Endodermal cell (in vitro differentiated cells): ENCODE measurements around the gene STAT3. TPM values are rescaled to one million over a fixed set of nuclear protein-coding genes. Genes with fewer than 3 reads are reported as not detected.

Experiments used
- DNase-seq: peaks from one replicate; pipeline ENCODE4 v3.0.0-alpha.2; 2017
- H3K27ac ChIP-seq: 2 replicates; pipeline ENCODE4 v1.5.1; 2013; ENCODE audit warnings: mild to moderate bottlenecking, low read depth, low read length, moderate library complexity
- H3K27me3 ChIP-seq: 2 replicates; pipeline ENCODE4 v1.6.1; 2013; ENCODE audit warnings: mild to moderate bottlenecking, low read length, moderate library complexity; ENCODE audit not compliant: insufficient read depth, control insufficient read depth, poor library complexity, severe bottlenecking
- H3K36me3 ChIP-seq: 2 replicates; pipeline ENCODE4 v1.7.0; 2013; ENCODE audit warnings: mild to moderate bottlenecking, low read length, moderate library complexity; ENCODE audit not compliant: control insufficient read depth, insufficient read depth
- H3K4me1 ChIP-seq: one replicate; pipeline ENCODE4 v1.7.0; 2013; ENCODE audit warnings: low read length; ENCODE audit not compliant: control insufficient read depth, insufficient read depth
- H3K4me3 ChIP-seq: 2 replicates; pipeline ENCODE4 v1.5.1; 2013; ENCODE audit warnings: mild to moderate bottlenecking, low read length, moderate library complexity
- H3K9ac ChIP-seq: 2 replicates; pipeline ENCODE4 v1.6.1; 2013; ENCODE audit warnings: mild to moderate bottlenecking, low read length, moderate library complexity; ENCODE audit not compliant: poor library complexity, severe bottlenecking; ENCODE audit errors: extremely low read depth
- H3K9me3 ChIP-seq: 2 replicates; pipeline ENCODE4 v1.6.1; 2013; ENCODE audit warnings: mild to moderate bottlenecking, low read length, moderate library complexity; ENCODE audit not compliant: control insufficient read depth
- H3K27ac Mint-ChIP-seq: 2 replicates; pipeline ENCODE4 v1.8.0; 2020; ENCODE audit warnings: mixed read lengths
- H3K27me3 Mint-ChIP-seq: 2 replicates; pipeline ENCODE4 v1.8.0; 2021; ENCODE audit warnings: mild to moderate bottlenecking, mixed read lengths; ENCODE audit not compliant: insufficient read depth
- H3K36me3 Mint-ChIP-seq: 2 replicates; pipeline ENCODE4 v1.8.0; 2020; ENCODE audit warnings: low read depth, mixed read lengths
- H3K4me1 Mint-ChIP-seq: 2 replicates; pipeline ENCODE4 v1.8.0; 2020; ENCODE audit warnings: mixed read lengths
- H3K4me3 Mint-ChIP-seq: 2 replicates; pipeline ENCODE4 v1.8.0; 2020; ENCODE audit warnings: mild to moderate bottlenecking, moderate library complexity, mixed read lengths
- H3K9me3 Mint-ChIP-seq: 2 replicates; pipeline ENCODE4 v1.8.0; 2020; ENCODE audit warnings: mild to moderate bottlenecking, mixed read lengths
- CTCF ChIP-seq: fragments of 200-600 bp; sonication (generic); conservative IDR thresholded peaks from 2 replicates; pipeline ENCODE4 v1.5.0; 2021; ENCODE audit warnings: antibody characterized with exemption, mild to moderate bottlenecking
- WGBS, 2 experiments: methylation state at CpG; one replicate each; pipeline versions ENCODE4 v1.1.5 to v1.1.7; 2013; ENCODE audit warnings: missing lambda C conversion rate in 2 of 2, mixed read lengths in 1 of 2; ENCODE audit not compliant: insufficient coverage in 1 of 2, insufficient read length in 1 of 2; 5-methylcytosine and 5-hydroxymethylcytosine counted together
- total RNA-seq, 2 donors: library from RNA; stranded (reverse); fragmentation: NEBNext Ultra II Directional in 1 of 2; extraction: Animal tissue kit (Norgen Biotek cat#: 25700) in 1 of 2; gene quantifications; 2 replicates in 1 of 2; 3 replicates in 1 of 2; pipeline ENCODE4 v1.2.1, GENCODE V29; 2021

The STAT3 gene
- total RNA-seq, 2 donors from 2014 or later, result 27.5 to 32.4 TPM

GRCh38 chr17:42288803-42289610 is 99.2 kb downstream of the STAT3 start:
- no peak overlapping the region for H3K27ac Mint-ChIP-seq
- peaks cover 3% of the 10 kb centered on the region for H3K4me1 Mint-ChIP-seq
- H3K4me3 Mint-ChIP-seq, result peak overlapping the region; percentile 48

GRCh38 chr17:42287977-42288802 is 100.1 kb downstream of the STAT3 start, which contains the start of gene STAT5A:
STAT5A (plus strand) TSS chr17:42288498; CDS start chr17:42289412, 914 bp downstream.
- no peaks in the 10 kb centered on the region for H3K36me3 ChIP-seq
- DNase-seq, result peak; percentile 93
- H3K36me3 Mint-ChIP-seq, result no peaks in the 10 kb centered on the region
- peak within 1 kb of the TSS; percentile 48 for H3K4me3 Mint-ChIP-seq
- no peak within 1 kb of the TSS for H3K27ac Mint-ChIP-seq
- peaks cover 45% of the 10 kb centered on the region for H3K27me3 ChIP-seq
- peak within 1 kb of the TSS; percentile 11 for H3K9ac ChIP-seq
- no peaks in the 10 kb centered on the region for H3K9me3 Mint-ChIP-seq
- WGBS, 2 experiments, result 10 to 17% methylated on average over 52 to 88 of the region's 88 CpGs
- H3K4me1 ChIP-seq, result no peaks in the 10 kb centered on the region
- peak within 1 kb of the TSS; percentile 73 for H3K4me3 ChIP-seq
- peaks cover 3% of the 10 kb centered on the region for H3K4me1 Mint-ChIP-seq
- H3K27me3 Mint-ChIP-seq, result peaks cover 37% of the 10 kb centered on the region
- H3K27ac ChIP-seq, result no peak within 1 kb of the TSS
- H3K9me3 ChIP-seq, result no peaks in the 10 kb centered on the region
- TF ChIP-seq CTCF, result no peak

More at GRCh38 chr17:42288803-42289610, 99.2 kb downstream of the STAT3 start:
- Histone ChIP-seq H3K27me3 (peaks cover 45% of the 10 kb centered on the region), H3K36me3 (no peaks in the 10 kb centered on the region), H3K4me3 (peak overlapping the region; percentile 73), H3K9me3 (no peaks in the 10 kb centered on the region), H3K27ac (no peak overlapping the region), H3K4me1 (no peaks in the 10 kb centered on the region), H3K9ac (no peak overlapping the region)
- DNase-seq, result peak; percentile 78
- WGBS, 2 experiments, result 79% methylated on average over 25 to 42 of the region's 44 CpGs
- H3K27me3 Mint-ChIP-seq, result peaks cover 39% of the 10 kb centered on the region
- no peaks in the 10 kb centered on the region for H3K36me3 Mint-ChIP-seq
- no peaks in the 10 kb centered on the region for H3K9me3 Mint-ChIP-seq
- no peak for TF ChIP-seq CTCF

GRCh38 chr17:42287305-42287976 is 100.8 kb downstream of the STAT3 start:
- Histone ChIP-seq H3K27me3 (peaks cover 45% of the 10 kb centered on the region), H3K9me3 (no peaks in the 10 kb centered on the region), H3K4me3 (peak overlapping the region; percentile 73), H3K4me1 (no peaks in the 10 kb centered on the region), H3K36me3 (no peaks in the 10 kb centered on the region), H3K27ac (no peak overlapping the region), H3K9ac (no peak overlapping the region)
- Mint-ChIP-seq H3K27ac (no peak overlapping the region), H3K9me3 (no peaks in the 10 kb centered on the region), H3K27me3 (peaks cover 37% of the 10 kb centered on the region), H3K4me1 (peaks cover 3% of the 10 kb centered on the region), H3K4me3 (peak overlapping the region; percentile 48), H3K36me3 (no peaks in the 10 kb centered on the region)
- DNase-seq, result peak; percentile 55
- WGBS, 2 experiments, result 80 to 86% methylated on average over 9 to 13 of the region's 14 CpGs
- TF ChIP-seq CTCF, result no peak
